Lower leg skin (tissue), 3 donors: Measurements from ENCODE around the gene TMPRSS6.

Experiments used
- CTCF ChIP-seq, 3 donors: fragments of 450-650 bp; IDR thresholded peaks; one replicate each; pipeline ENCODE4 v1.5.1; 2016; ENCODE audit warnings: antibody characterized with exemption in 3 of 3, mild to moderate bottlenecking in 3 of 3, moderate library complexity in 2 of 3
- POLR2A ChIP-seq, 2 donors: fragments of 450-650 bp; IDR thresholded peaks; one replicate each; pipeline ENCODE4 v1.6.1; 2016 to 2017; ENCODE audit warnings: antibody characterized with exemption in 2 of 2, mild to moderate bottlenecking in 1 of 2, moderate library complexity in 1 of 2

- TF ChIP-seq CTCF (IDR thresholded peaks at IDR 0.05) (no peak), POLR2A (IDR thresholded peaks at IDR 0.05) (no peak)
These were observed 71.8 kb downstream of the TMPRSS6 start for GRCh38 chr22:37037669-37038068.
